ENCODE data around the gene DCDC1.

DNA sequence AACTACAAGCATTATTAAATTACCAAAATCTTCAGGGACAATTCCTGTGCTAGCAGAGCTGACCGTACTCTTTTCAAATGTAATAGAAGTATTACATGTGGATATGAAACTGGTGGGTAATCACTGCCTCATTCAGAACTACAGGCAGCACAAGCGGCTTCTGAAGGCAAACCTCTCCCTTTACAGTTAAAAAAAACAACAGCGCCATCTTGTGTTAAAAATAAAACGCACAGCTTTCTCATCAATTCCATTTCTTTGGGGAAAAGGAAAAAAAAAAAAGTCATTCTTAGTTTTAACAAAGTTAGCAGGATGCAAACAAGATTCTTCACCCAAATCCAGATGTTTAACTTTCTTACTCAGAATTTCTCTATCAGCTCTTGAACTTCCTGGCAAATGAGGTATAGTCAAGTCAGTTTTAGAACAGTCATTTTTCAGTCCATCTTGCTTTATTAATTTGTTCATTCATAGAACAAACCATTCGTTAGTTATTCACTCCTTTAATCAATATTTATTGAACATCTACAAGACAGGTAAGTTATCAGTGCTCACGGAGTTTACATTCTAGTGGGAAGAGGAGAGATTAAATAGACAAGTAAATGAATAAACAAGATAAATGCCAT is 451.6 kb downstream of the DCDC1 start:
- TF ChIP-seq POLR2AphosphoS5 (IDR thresholded peaks at IDR 0.05; ENCODE audit: borderline replicate concordance, low read depth, low read length) (no peak), EZH2 (IDR thresholded peaks at IDR 0.05) (no peak), FOXP2 (optimal IDR thresholded peaks at IDR 0.05; ENCODE audit: control extremely low read depth, extremely low read length, insufficient read depth) (no peak)

Data from SK-N-MC (cell line).